ENCODE results near the gene SLC7A7. TPM values are rescaled to one million over a fixed set of nuclear protein-coding genes. Genes with fewer than 3 reads are reported as not detected.

The SLC7A7 gene
- total RNA-seq, 1 donor from 2014 or later: 14.3 TPM

DNA sequence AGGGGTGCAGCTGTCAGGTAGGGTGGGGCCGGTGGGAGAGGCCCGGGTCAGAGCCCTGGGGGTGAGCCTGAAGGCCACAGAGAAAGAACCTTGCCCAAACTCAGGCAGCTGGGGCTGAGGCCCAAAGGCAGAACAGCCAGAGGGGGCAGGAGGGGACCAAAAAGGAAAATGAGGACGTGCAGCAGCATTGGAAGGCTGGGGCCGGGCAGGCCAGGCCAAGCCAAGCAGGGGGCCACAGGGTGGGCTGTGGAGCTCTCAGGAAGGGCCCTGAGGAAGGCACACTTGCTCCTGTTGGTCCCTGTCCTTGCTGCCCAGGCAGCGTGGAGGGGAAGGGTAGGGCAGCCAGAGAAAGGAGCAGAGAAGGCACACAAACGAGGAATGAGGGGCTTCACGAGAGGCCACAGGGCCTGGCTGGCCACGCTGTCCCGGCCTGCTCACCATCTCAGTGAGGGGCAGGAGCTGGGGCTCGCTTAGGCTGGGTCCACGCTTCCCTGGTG, 31.6 kb upstream of the SLC7A7 start:
- H3K27me3 ChIP-seq (ENCODE audit: insufficient read depth, low read length): no peaks in the 10 kb centered on the region
- peaks cover 14% of the 10 kb centered on the region for H3K36me3 Mint-ChIP-seq (ENCODE audit: low read depth, unreplicated experiment)
- FAIRE-seq (no peak), DNase-seq (ENCODE audit: low read depth) (no peak)
- no peaks in the 10 kb centered on the region for H3K27me3 Mint-ChIP-seq (ENCODE audit: low read depth, unreplicated experiment)
- H3K4me2 ChIP-seq (ENCODE audit: low read length): peak overlapping the region; percentile 33
- peaks cover 61% of the 10 kb centered on the region for H3K4me1 ChIP-seq (ENCODE audit: insufficient read depth, low read length)
- H3K9me3 Mint-ChIP-seq (ENCODE audit: unreplicated experiment): peaks cover 4% of the 10 kb centered on the region
- H3K27ac Mint-ChIP-seq (ENCODE audit: unreplicated experiment): no peak overlapping the region
- H3K4me1 Mint-ChIP-seq (ENCODE audit: low read depth, unreplicated experiment): peaks cover 26% of the 10 kb centered on the region
- no peak for TF ChIP-seq EZH2 (IDR thresholded peaks at IDR 0.05; ENCODE audit: insufficient read depth, low read length)
- TF ChIP-seq, protein P1, sequence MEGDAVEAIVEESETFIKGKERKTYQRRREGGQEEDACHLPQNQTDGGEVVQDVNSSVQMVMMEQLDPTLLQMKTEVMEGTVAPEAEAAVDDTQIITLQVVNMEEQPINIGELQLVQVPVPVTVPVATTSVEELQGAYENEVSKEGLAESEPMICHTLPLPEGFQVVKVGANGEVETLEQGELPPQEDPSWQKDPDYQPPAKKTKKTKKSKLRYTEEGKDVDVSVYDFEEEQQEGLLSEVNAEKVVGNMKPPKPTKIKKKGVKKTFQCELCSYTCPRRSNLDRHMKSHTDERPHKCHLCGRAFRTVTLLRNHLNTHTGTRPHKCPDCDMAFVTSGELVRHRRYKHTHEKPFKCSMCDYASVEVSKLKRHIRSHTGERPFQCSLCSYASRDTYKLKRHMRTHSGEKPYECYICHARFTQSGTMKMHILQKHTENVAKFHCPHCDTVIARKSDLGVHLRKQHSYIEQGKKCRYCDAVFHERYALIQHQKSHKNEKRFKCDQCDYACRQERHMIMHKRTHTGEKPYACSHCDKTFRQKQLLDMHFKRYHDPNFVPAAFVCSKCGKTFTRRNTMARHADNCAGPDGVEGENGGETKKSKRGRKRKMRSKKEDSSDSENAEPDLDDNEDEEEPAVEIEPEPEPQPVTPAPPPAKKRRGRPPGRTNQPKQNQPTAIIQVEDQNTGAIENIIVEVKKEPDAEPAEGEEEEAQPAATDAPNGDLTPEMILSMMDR (IDR thresholded peaks at IDR 0.05; ENCODE audit: insufficient read depth, low read depth, low read length): no peak
- H3K9ac ChIP-seq (ENCODE audit: low read length): peak overlapping the region; percentile 74
- peak overlapping the region; percentile 74 for H3K27ac ChIP-seq (ENCODE audit: low read depth, low read length)
- H3K9me3 ChIP-seq (ENCODE audit: insufficient read depth, low read depth, low read length): no peaks in the 10 kb centered on the region
- H3K79me2 ChIP-seq (ENCODE audit: insufficient read depth, low read length): peaks cover 42% of the 10 kb centered on the region
- peaks cover 41% of the 10 kb centered on the region for H3K36me3 ChIP-seq (ENCODE audit: insufficient read depth, low read length)
- no peak overlapping the region for H2AFZ ChIP-seq (ENCODE audit: low read depth, low read length)
- no peak overlapping the region for H3K4me3 Mint-ChIP-seq (ENCODE audit: unreplicated experiment)
- H3K4me3 ChIP-seq (ENCODE audit: insufficient read depth, low read depth, low read length): no peak overlapping the region
- peaks cover 44% of the 10 kb centered on the region for H4K20me1 ChIP-seq (ENCODE audit: insufficient read depth, low read length)

DNA sequence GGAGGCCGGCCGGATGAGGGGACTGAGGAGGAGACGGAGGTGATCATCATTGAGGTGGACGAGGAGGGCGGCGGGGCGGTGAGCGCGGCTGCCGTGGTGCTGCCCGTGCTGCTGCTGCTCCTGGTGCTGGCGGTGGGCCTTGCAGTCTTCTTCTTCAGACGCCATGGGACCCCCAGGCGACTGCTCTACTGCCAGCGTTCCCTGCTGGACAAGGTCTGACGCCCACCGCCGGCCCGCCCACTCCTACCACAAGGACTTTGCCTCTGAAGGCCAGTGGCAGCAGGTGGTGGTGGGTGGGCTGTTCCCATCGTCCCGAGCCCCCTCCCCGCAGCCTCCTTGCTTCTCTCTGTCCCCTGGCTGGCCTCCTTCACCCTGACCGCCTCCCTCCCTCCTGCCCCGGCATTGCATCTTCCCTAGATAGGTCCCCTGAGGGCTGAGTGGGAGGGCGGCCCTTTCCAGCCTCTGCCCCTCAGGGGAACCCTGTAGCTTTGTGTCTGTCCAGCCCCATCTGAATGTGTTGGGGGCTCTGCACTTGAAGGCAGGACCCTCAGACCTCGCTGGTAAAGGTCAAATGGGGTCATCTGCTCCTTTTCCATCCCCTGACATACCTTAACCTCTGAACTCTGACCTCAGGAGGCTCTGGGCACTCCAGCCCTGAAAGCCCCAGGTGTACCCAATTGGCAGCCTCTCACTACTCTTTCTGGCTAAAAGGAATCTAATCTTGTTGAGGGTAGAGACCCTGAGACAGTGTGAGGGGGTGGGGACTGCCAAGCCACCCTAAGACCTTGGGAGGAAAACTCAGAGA, 30.8 kb upstream of the SLC7A7 start:
- H2AFZ ChIP-seq (ENCODE audit: low read depth, low read length): no peak overlapping the region
- Mint-ChIP-seq H3K9me3 (ENCODE audit: unreplicated experiment) (peaks cover 4% of the 10 kb centered on the region), H3K36me3 (ENCODE audit: low read depth, unreplicated experiment) (peaks cover 19% of the 10 kb centered on the region), H3K4me3 (ENCODE audit: unreplicated experiment) (no peak overlapping the region), H3K4me1 (ENCODE audit: low read depth, unreplicated experiment) (peaks cover 22% of the 10 kb centered on the region), H3K27ac (ENCODE audit: unreplicated experiment) (peak overlapping the region; percentile 12), H3K27me3 (ENCODE audit: low read depth, unreplicated experiment) (no peaks in the 10 kb centered on the region)
- no peak for TF ChIP-seq EZH2 (IDR thresholded peaks at IDR 0.05; ENCODE audit: insufficient read depth, low read length)
- TF ChIP-seq, protein P1 (IDR thresholded peaks at IDR 0.05; ENCODE audit: insufficient read depth, low read depth, low read length): no peak
- peak overlapping the region; percentile 74 for H3K9ac ChIP-seq (ENCODE audit: low read length)
- no peak overlapping the region for H3K4me3 ChIP-seq (ENCODE audit: insufficient read depth, low read depth, low read length)
- H3K27me3 ChIP-seq (ENCODE audit: insufficient read depth, low read length): no peaks in the 10 kb centered on the region
- FAIRE-seq (no peak), DNase-seq (ENCODE audit: low read depth) (no peak)
- H3K79me2 ChIP-seq (ENCODE audit: insufficient read depth, low read length): peaks cover 50% of the 10 kb centered on the region
- peak overlapping the region; percentile 33 for H3K4me2 ChIP-seq (ENCODE audit: low read length)
- H3K27ac ChIP-seq (ENCODE audit: low read depth, low read length): peak overlapping the region; percentile 74
- H4K20me1 ChIP-seq (ENCODE audit: insufficient read depth, low read length): peaks cover 52% of the 10 kb centered on the region
- H3K4me1 ChIP-seq (ENCODE audit: insufficient read depth, low read length): peaks cover 53% of the 10 kb centered on the region
- H3K9me3 ChIP-seq (ENCODE audit: insufficient read depth, low read depth, low read length): no peaks in the 10 kb centered on the region
- peaks cover 50% of the 10 kb centered on the region for H3K36me3 ChIP-seq (ENCODE audit: insufficient read depth, low read length)

DNA sequence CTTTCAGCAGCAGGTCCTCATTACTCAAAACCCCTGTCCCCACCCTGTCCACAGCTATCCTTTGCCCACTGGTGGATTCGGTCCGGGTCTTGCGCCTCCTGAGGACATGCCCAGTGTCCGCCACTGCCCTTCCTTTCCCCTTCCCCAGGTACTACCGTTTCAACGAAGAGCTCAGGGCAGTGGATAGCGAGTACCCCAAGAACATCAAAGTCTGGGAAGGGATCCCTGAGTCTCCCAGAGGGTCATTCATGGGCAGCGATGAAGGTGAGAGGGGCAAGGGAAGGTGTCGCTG, 29.8 kb upstream of the SLC7A7 start:
- peaks cover 23% of the 10 kb centered on the region for H3K4me1 Mint-ChIP-seq (ENCODE audit: low read depth, unreplicated experiment)
- no peak for FAIRE-seq
- no peak overlapping the region for H3K4me3 ChIP-seq (ENCODE audit: insufficient read depth, low read depth, low read length)

More for the DNA sequence above, 29.8 kb upstream of the SLC7A7 start:
- H4K20me1 ChIP-seq (ENCODE audit: insufficient read depth, low read length): peaks cover 57% of the 10 kb centered on the region
- peaks cover 60% of the 10 kb centered on the region for H3K79me2 ChIP-seq (ENCODE audit: insufficient read depth, low read length)
- peaks cover 53% of the 10 kb centered on the region for H3K36me3 ChIP-seq (ENCODE audit: insufficient read depth, low read length)
- no peaks in the 10 kb centered on the region for H3K27me3 ChIP-seq (ENCODE audit: insufficient read depth, low read length)
- no peak overlapping the region for H3K4me2 ChIP-seq (ENCODE audit: low read length)
- H3K9ac ChIP-seq (ENCODE audit: low read length): peak overlapping the region; percentile 36
- no peak for DNase-seq (ENCODE audit: low read depth)
- H3K27ac Mint-ChIP-seq (ENCODE audit: unreplicated experiment): peak overlapping the region; percentile 41
- peaks cover 19% of the 10 kb centered on the region for H3K36me3 Mint-ChIP-seq (ENCODE audit: low read depth, unreplicated experiment)
- H3K9me3 Mint-ChIP-seq (ENCODE audit: unreplicated experiment): peaks cover 4% of the 10 kb centered on the region
- H3K27me3 Mint-ChIP-seq (ENCODE audit: low read depth, unreplicated experiment): no peaks in the 10 kb centered on the region
- no peak overlapping the region for H2AFZ ChIP-seq (ENCODE audit: low read depth, low read length)
- TF ChIP-seq EZH2 (IDR thresholded peaks at IDR 0.05; ENCODE audit: insufficient read depth, low read length): no peak
- no peak overlapping the region for H3K27ac ChIP-seq (ENCODE audit: low read depth, low read length)
- no peak overlapping the region for H3K4me3 Mint-ChIP-seq (ENCODE audit: unreplicated experiment)
- H3K4me1 ChIP-seq (ENCODE audit: insufficient read depth, low read length): peaks cover 44% of the 10 kb centered on the region
- H3K9me3 ChIP-seq (ENCODE audit: insufficient read depth, low read depth, low read length): no peaks in the 10 kb centered on the region
